Endothelial cell of umbilical vein (primary cell): ENCODE measurements around the gene PLD2. TPM values are rescaled to one million over a fixed set of nuclear protein-coding genes. Genes with fewer than 3 reads are reported as not detected.

ENCODE experiments used
- BruUV-seq: library from RNA; stranded (reverse); fragments of 400-500 nt; replicated peaks from 2 replicates; lab custom pipeline; 2021; lab: Mats Ljungman, UMichigan
- CTCF ChIA-PET: fragments of 300-600, 350-600 bp; sonication (Branson Sonifier 250); formaldehyde crosslinking; loops from one replicate; lab custom pipeline; 2021; ENCODE audit warnings: antibody characterized with exemption, inconsistent platforms; lab: Charles Lee
- POLR2A ChIA-PET: fragments of 300-600, 350-600 bp; sonication (Branson Sonifier 250); formaldehyde crosslinking; loops from one replicate; lab custom pipeline; 2021; ENCODE audit warnings: antibody characterized with exemption, inconsistent platforms; lab: Charles Lee
- DNase-seq: peaks from one replicate; pipeline ENCODE4 v3.0.0-alpha.2; 2011; ENCODE audit warnings: low read depth, low spot score
- FAIRE-seq: peaks from 2 replicates; lab custom pipeline; 2011; peaks lifted over from hg19 to GRCh38; lab: Jason Lieb, UNC
- H2AFZ ChIP-seq: 2 replicates; pipeline ENCODE4 v1.6.0; 2012; ENCODE audit warnings: low read depth, low read length, control low read depth, inconsistent platforms
- H3K27ac ChIP-seq: 2 replicates; pipeline ENCODE4 v1.5.1; 2011; ENCODE audit warnings: low read depth, mild to moderate bottlenecking, control low read depth, low read length, moderate library complexity; ENCODE audit not compliant: insufficient read depth
- H3K27me3 ChIP-seq, 2 experiments: 2 replicates each; pipeline versions ENCODE4 v1.6.0 to v1.6.1; 2011; ENCODE audit warnings: low read length in 2 of 2, mixed read lengths in 1 of 2; ENCODE audit not compliant: control insufficient read depth in 2 of 2, insufficient read depth in 2 of 2
- H3K36me3 ChIP-seq, 2 experiments: 2 replicates in 1 of 2; 3 replicates in 1 of 2; pipeline ENCODE4 v1.5.1; 2011; ENCODE audit warnings: low read length in 2 of 2, mild to moderate bottlenecking in 1 of 2, moderate library complexity in 1 of 2; ENCODE audit not compliant: control insufficient read depth in 2 of 2, insufficient read depth in 2 of 2; ENCODE audit errors: extremely low read depth in 1 of 2
- H3K4me1 ChIP-seq: 3 replicates; pipeline ENCODE4 v1.5.1; 2011; ENCODE audit warnings: mild to moderate bottlenecking, low read length; ENCODE audit not compliant: control insufficient read depth, insufficient read depth; ENCODE audit errors: extremely low read depth
- H3K4me2 ChIP-seq: 2 replicates; pipeline ENCODE4 v1.6.1; 2011; ENCODE audit warnings: low read length, control low read depth, mixed read lengths; ENCODE audit not compliant: insufficient read depth
- H3K4me3 ChIP-seq, 3 experiments: fragments of 200-600 bp in 1 of 3; sonication (generic), shearing (Covaris generic) in 1 of 3; replicated peaks in 1 of 3; 2 replicates each; pipeline ENCODE4 v1.5.1; 2011 to 2016; ENCODE audit warnings: control low read depth in 3 of 3, low read length in 3 of 3, mild to moderate bottlenecking in 2 of 3, inconsistent platforms in 1 of 3, low read depth in 1 of 3, moderate library complexity in 1 of 3; ENCODE audit not compliant: insufficient read depth in 1 of 3
- H3K79me2 ChIP-seq: 2 replicates; pipeline ENCODE4 v1.6.0; 2012; ENCODE audit warnings: low read length, inconsistent platforms; ENCODE audit not compliant: control insufficient read depth, insufficient read depth
- H3K9ac ChIP-seq: replicated peaks from 2 replicates; pipeline ENCODE3; 2011; ENCODE audit warnings: low read length, control low read depth; ENCODE audit not compliant: insufficient read depth; ENCODE audit errors: extremely low read depth
- H3K9me1 ChIP-seq: replicated peaks from 3 replicates; pipeline ENCODE4 v1.6.0; 2011; ENCODE audit warnings: mild to moderate bottlenecking, low read length; ENCODE audit not compliant: control insufficient read depth, insufficient read depth; ENCODE audit errors: extremely low read depth
- H3K9me3 ChIP-seq: replicated peaks from 2 replicates; pipeline ENCODE4 v1.5.1; 2012; ENCODE audit warnings: low read length, inconsistent platforms; ENCODE audit not compliant: control insufficient read depth, insufficient read depth
- H4K20me1 ChIP-seq: replicated peaks from 2 replicates; pipeline ENCODE3; 2011; ENCODE audit warnings: mild to moderate bottlenecking, low read length; ENCODE audit not compliant: control insufficient read depth, insufficient read depth; ENCODE audit errors: extremely low read depth
- CTCF ChIP-seq, 2 donors: IDR thresholded peaks; 1 replicate in 1 of 2; 2 replicates in 1 of 2; pipeline ENCODE4 v1.5.1; 2011; ENCODE audit warnings: low read length in 2 of 2, mild to moderate bottlenecking in 2 of 2, moderate library complexity in 2 of 2, control low read depth in 1 of 2, inconsistent platforms in 1 of 2, low read depth in 1 of 2; ENCODE audit not compliant: insufficient read depth in 1 of 2; ENCODE audit errors: extremely low read depth in 1 of 2
- EZH2 ChIP-seq: IDR thresholded peaks from 2 replicates; pipeline ENCODE4 v1.6.1; 2012; ENCODE audit warnings: borderline replicate concordance, low read depth, mild to moderate bottlenecking, moderate library complexity, low read length, inconsistent platforms; ENCODE audit not compliant: severe bottlenecking
- FOS ChIP-seq: IDR thresholded peaks from 2 replicates; pipeline ENCODE4 v1.6.1; 2011; ENCODE audit warnings: mild to moderate bottlenecking, low read length, moderate library complexity, borderline replicate concordance; ENCODE audit not compliant: insufficient read depth
- GATA2 ChIP-seq: IDR thresholded peaks from 2 replicates; pipeline ENCODE4 v1.7.0; 2011; ENCODE audit warnings: low read depth, mild to moderate bottlenecking, moderate library complexity, mixed read lengths, low read length; ENCODE audit not compliant: insufficient read length, insufficient read depth
- JUN ChIP-seq: IDR thresholded peaks from 2 replicates; pipeline ENCODE4 v1.6.1; 2011; ENCODE audit warnings: borderline replicate concordance, low read depth; ENCODE audit not compliant: insufficient read length, insufficient read depth
- MYC ChIP-seq: IDR thresholded peaks from one replicate; pipeline ENCODE4 v1.6.1; 2011; ENCODE audit warnings: mild to moderate bottlenecking, low read depth, low read length
- POLR2A ChIP-seq: IDR thresholded peaks from 2 replicates; pipeline ENCODE4 v1.6.1; 2012; ENCODE audit warnings: low read depth, mild to moderate bottlenecking, control low read depth, low read length
- POLR2AphosphoS5 ChIP-seq: IDR thresholded peaks from 2 replicates; pipeline ENCODE4 v1.6.1; 2012; ENCODE audit warnings: low read depth, mild to moderate bottlenecking, control low read depth, low read length, moderate library complexity; ENCODE audit not compliant: insufficient read depth
- dilution Hi-C: fragments of 300-500 bp; cut with MboI; formaldehyde crosslinking; loops from one replicate; pipeline ENCODE4 v1.15.0; 2019; ENCODE audit warnings: low sequenced_read_pairs; ENCODE audit not compliant: extremely low pct_ligation_motif_present
- intact Hi-C: fragments of 100-400 bp; cut with micrococcal nuclease; formaldehyde crosslinking; loops from one replicate; pipeline ENCODE4 v1.10.0; 2022
- polyA plus RNA-seq, 4 experiments: library from polyadenylated mRNA; depleted of rRNA in 3 of 4; stranded (reverse) in 3 of 4; unstranded in 1 of 4; fragments of >200 nt; gene quantifications; 2 replicates each; pipeline versions ENCODE4 v1.2.1 to v1.2.3, GENCODE V29; 2011 to 2012; ENCODE audit warnings: missing spikeins in 1 of 4
- total RNA-seq: library from RNA; stranded (reverse); gene quantifications from 2 replicates; pipeline ENCODE4 v1.2.3, GENCODE V29; 2021
- TF ChIP-seq, protein P1 (sequence below): IDR thresholded peaks from 2 replicates; pipeline ENCODE4 v1.6.1; 2011; ENCODE audit not compliant: insufficient read depth, insufficient read length

The PLD2 gene
- total and polyA plus RNA-seq, 2 donors (not counting 3 experiments of a cell fraction or from before 2014, with no cell fraction given), result 52.3 to 54.7 TPM

DNA sequence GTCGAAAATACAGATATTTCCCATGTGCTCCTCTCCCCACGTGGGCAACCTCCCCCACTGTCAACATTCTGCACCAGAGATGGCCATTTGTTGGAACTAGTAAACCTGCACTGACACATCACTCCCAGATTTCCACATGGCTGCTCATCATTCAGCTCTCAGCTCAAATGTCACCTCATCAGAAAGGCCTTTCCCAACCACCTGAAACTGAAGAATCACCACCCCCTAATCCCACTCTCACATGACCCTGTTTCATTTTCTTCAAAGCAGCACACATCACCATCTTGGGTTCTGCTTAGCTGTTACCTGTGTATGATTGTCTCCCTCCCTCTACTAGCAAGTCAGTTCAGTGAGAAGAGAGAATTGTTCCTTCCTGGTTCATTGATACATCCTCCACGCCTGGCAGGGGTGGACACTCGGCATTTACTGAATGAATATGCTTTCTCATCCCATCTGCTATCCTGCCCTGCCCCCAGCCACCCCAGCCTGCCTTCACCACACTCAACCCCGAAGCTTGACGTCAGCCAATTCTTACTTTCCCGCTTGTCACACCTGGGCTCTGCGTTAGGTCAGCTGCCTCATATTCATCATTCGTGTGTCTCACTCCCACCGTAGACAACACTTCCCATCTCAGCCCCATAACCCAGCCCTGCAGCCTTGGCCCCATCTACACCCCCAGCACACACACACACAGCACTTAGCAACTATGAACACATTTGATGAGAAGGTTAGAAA is 6.3 kb upstream of the PLD2 start:
- H3K27me3 ChIP-seq, result no peaks in the 10 kb centered on the region
- H3K9me1 ChIP-seq, result no peaks in the 10 kb centered on the region
- H3K4me3 ChIP-seq, result no peak overlapping the region
- no peak overlapping the region for H3K9ac ChIP-seq
- peaks cover 13% of the 10 kb centered on the region for H3K79me2 ChIP-seq
- TF ChIP-seq GATA2, result no peak
- TF ChIP-seq JUN, result no peak
- no peak for TF ChIP-seq MYC
- TF ChIP-seq EZH2, result no peak
- TF ChIP-seq, protein P1, sequence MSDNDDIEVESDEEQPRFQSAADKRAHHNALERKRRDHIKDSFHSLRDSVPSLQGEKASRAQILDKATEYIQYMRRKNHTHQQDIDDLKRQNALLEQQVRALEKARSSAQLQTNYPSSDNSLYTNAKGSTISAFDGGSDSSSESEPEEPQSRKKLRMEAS, result no peak
- TF ChIP-seq POLR2A, result no peak
- TF ChIP-seq POLR2AphosphoS5, result no peak
- no peak for TF ChIP-seq CTCF (IDR thresholded peaks at IDR 0.05; ENCODE audit: extremely low read depth in 1 of 2, insufficient read depth in 1 of 2, low read depth in 1 of 2, low read length in 2 of 2)
- TF ChIP-seq FOS, result no peak
- H3K27ac ChIP-seq, result no peak overlapping the region
- no TSS peak for BruUV-seq
- no peak for DNase-seq
- H2AFZ ChIP-seq, result no peak overlapping the region
- peaks cover 7 to 15% of the 10 kb centered on the region in 2 experiments for H3K36me3 ChIP-seq
- ChIA-PET POLR2A (no interaction called here), CTCF (interaction anchor here (0.7 to 1.7 kb wide), 3 partner anchors 10 to 91 kb away, joined by 3 to 12 read pairs (median 5); partner anchors contain the start of gene GLTPD2)
- H3K4me1 ChIP-seq, result peaks cover 2% of the 10 kb centered on the region
- no peak overlapping the region for H3K4me2 ChIP-seq
- intact Hi-C loops (no loop called here), dilution Hi-C loops (no loop called here)
- no peaks in the 10 kb centered on the region for H4K20me1 ChIP-seq
- H3K9me3 ChIP-seq, result no peaks in the 10 kb centered on the region
- no peak for FAIRE-seq
